Spleen (tissue), 7 donors: ENCODE data around the gene NUDT8.

Source experiments
- POLR2AphosphoS5 ChIP-seq, 3 donors: sonication (generic); formaldehyde crosslinking; IDR thresholded peaks; one replicate each; pipeline ENCODE4 v1.5.1; 2017; ENCODE audit warnings: antibody characterized with exemption in 3 of 3
- TF ChIP-seq, protein P1 (sequence below), 11 experiments: fragments of 200-600 bp in 7 of 11; fragments of 450-650 bp in 4 of 11; sonication (generic) in 4 of 11; IDR thresholded peaks in 8 of 11; conservative IDR thresholded peaks in 3 of 11; 1 replicate in 7 of 11; 2 replicates in 4 of 11; pipeline versions ENCODE4 v1.4.0 to v1.8.0; 2016 to 2021; ENCODE audit warnings: antibody characterized with exemption in 11 of 11, inconsistent platforms in 4 of 11, mild to moderate bottlenecking in 1 of 11
- donor health status: DM: no; HTN: no; CAD: no; lungs with moderate emphysema.
- donor health status: DM: no; HTN: no; CAD: no.
- donor health status: DM: no; HTN: no; CAD: no.

DNA sequence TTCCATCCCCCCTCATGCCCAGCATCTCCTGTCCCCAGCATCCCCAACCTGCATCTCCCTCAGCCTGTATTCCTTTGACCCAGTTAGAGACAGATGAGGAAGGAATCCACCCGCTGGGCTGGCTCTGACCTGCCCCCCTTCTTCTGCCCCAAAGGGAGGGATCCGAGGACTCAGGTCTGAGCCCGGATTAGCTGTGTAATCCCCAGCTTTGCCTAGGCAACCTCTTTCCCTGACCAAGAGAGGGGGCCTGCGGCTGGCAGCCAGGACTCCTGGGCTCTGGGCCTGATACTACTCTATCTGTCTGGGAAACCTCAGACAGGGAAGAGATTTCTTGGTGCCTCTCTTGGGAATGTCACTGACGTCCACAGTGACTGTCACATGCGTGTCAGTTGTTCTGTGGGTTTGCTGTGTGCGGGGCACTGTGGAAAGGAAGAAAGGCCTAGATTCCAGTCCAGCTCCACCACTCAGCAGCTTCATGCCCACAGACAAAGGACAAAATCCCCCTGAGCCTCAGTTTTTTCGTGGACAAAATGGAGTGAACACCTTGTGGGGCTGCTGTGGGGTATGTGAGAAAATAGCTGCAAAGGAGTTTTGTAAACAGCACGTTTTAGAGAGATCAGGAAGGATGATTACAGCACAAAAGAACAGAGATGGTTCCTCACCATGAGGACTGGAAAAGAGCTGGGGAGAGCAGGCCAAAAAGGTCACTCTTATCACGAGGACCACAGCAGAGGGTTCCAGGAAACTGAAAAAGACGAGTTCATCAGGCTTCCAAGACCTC lies 24.3 kb downstream of the NUDT8 start:
- no peak for TF ChIP-seq POLR2AphosphoS5 (IDR thresholded peaks at IDR 0.05)
- TF ChIP-seq, protein P1, sequence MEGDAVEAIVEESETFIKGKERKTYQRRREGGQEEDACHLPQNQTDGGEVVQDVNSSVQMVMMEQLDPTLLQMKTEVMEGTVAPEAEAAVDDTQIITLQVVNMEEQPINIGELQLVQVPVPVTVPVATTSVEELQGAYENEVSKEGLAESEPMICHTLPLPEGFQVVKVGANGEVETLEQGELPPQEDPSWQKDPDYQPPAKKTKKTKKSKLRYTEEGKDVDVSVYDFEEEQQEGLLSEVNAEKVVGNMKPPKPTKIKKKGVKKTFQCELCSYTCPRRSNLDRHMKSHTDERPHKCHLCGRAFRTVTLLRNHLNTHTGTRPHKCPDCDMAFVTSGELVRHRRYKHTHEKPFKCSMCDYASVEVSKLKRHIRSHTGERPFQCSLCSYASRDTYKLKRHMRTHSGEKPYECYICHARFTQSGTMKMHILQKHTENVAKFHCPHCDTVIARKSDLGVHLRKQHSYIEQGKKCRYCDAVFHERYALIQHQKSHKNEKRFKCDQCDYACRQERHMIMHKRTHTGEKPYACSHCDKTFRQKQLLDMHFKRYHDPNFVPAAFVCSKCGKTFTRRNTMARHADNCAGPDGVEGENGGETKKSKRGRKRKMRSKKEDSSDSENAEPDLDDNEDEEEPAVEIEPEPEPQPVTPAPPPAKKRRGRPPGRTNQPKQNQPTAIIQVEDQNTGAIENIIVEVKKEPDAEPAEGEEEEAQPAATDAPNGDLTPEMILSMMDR (IDR thresholded peaks at IDR 0.05 in 8 of 11, conservative IDR thresholded peaks at IDR 0.05 in 3 of 11): no peak
